ENCODE results near the gene IQUB. TPM values are rescaled to one million over a fixed set of nuclear protein-coding genes. Genes with fewer than 3 reads are reported as not detected.
"Not testable (repeated sequence)": the region's sequence is repeated elsewhere in the genome, so short reads cannot be mapped to it uniquely, and the experiment has no call there.

Gene IQUB
- total RNA-seq, 1 donor from 2014 or later, result 3.2 TPM

DNA sequence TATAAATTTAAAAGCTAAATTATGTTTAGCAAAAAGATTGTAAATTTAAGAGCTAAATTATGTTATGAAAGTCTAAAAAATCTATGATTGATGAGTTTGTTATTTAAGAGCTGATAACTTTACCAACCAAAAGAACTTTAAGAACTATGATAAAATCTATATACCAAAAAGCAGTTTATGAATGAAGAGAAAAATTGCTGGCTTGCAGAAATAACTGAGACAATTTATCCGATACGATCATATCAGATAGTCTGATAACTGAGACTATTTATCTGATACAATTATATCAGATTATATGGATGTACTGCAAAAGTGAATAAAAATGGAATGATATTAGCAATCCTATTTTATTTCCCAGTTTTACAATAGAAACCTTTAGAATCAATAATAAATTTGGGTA lies 50.2 kb downstream of the IQUB start:
- no peak for ATAC-seq
- no peak for DNase-seq
- no peaks in the 10 kb centered on the region for H3K9me3 ChIP-seq
- H3K4me3 ChIP-seq, result no peak overlapping the region
- no peak overlapping the region for H3K27ac ChIP-seq
- no peaks in the 10 kb centered on the region for H3K36me3 ChIP-seq
- no peaks in the 10 kb centered on the region for H3K27me3 ChIP-seq (ENCODE audit: low read depth)
- no peaks in the 10 kb centered on the region for H3K4me1 ChIP-seq
- TF ChIP-seq, protein P1, sequence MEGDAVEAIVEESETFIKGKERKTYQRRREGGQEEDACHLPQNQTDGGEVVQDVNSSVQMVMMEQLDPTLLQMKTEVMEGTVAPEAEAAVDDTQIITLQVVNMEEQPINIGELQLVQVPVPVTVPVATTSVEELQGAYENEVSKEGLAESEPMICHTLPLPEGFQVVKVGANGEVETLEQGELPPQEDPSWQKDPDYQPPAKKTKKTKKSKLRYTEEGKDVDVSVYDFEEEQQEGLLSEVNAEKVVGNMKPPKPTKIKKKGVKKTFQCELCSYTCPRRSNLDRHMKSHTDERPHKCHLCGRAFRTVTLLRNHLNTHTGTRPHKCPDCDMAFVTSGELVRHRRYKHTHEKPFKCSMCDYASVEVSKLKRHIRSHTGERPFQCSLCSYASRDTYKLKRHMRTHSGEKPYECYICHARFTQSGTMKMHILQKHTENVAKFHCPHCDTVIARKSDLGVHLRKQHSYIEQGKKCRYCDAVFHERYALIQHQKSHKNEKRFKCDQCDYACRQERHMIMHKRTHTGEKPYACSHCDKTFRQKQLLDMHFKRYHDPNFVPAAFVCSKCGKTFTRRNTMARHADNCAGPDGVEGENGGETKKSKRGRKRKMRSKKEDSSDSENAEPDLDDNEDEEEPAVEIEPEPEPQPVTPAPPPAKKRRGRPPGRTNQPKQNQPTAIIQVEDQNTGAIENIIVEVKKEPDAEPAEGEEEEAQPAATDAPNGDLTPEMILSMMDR (IDR thresholded peaks at IDR 0.05), result no peak
- intact Hi-C loops (cut with DNase I), result no loop called here

- no peaks in the 10 kb centered on the region for H3K9me3 ChIP-seq
- no peak overlapping the region for H3K27ac ChIP-seq
- no peak overlapping the region for H3K4me3 ChIP-seq
- H3K4me1 ChIP-seq, result no peaks in the 10 kb centered on the region
- no peak for ATAC-seq
- DNase-seq, result no peak
- H3K36me3 ChIP-seq, result no peaks in the 10 kb centered on the region
- TF ChIP-seq, protein P1 (IDR thresholded peaks at IDR 0.05), result no peak
- H3K27me3 ChIP-seq (ENCODE audit: low read depth), result no peaks in the 10 kb centered on the region
- intact Hi-C loops (cut with DNase I), result no loop called here
Observed at GRCh38 chr7:123480107-123480506, 54.3 kb downstream of the IQUB start.

DNA sequence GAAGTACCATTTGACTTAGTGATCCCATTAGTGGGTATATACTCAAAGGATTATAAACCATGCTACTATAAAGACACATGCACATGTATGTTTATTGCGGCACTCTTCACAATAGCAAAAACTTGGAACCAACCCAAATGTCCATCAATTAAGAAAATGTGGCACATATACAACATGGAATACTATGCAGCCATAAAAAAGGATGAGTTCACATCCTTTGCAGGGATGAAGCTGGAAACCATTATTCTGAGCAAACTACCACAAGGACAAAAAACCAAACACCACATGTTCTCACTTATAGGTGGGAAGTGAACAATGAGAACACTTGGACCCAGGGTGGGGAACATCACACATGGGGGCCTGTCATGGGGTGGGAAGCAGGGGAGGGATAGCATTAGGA lies 56.3 kb downstream of the IQUB start:
- H3K4me1 ChIP-seq; H3K27ac ChIP-seq; ATAC-seq; H3K4me3 ChIP-seq; DNase-seq; H3K9me3 ChIP-seq; H3K36me3 ChIP-seq; H3K27me3 ChIP-seq (ENCODE audit: low read depth); intact Hi-C loops (cut with DNase I): not testable (repeated sequence)

- intact Hi-C loops (cut with DNase I), result no loop called here
Observed at GRCh38 chr7:123472750-123473445, 61.5 kb downstream of the IQUB start.

GRCh38 chr7:123472327-123472726 lies 62.1 kb downstream of the IQUB start:
- no peaks in the 10 kb centered on the region for H3K4me1 ChIP-seq
- no peak for ATAC-seq
- DNase-seq, result no peak
- TF ChIP-seq, protein P1 (IDR thresholded peaks at IDR 0.05), result no peak
- H3K27me3 ChIP-seq (ENCODE audit: low read depth), result no peaks in the 10 kb centered on the region
- no peak overlapping the region for H3K4me3 ChIP-seq
- H3K27ac ChIP-seq, result no peak overlapping the region
- H3K36me3 ChIP-seq, result no peaks in the 10 kb centered on the region
- H3K9me3 ChIP-seq, result no peaks in the 10 kb centered on the region
- intact Hi-C loops (cut with DNase I), result no loop called here

More at GRCh38 chr7:123472750-123473445, 61.5 kb downstream of the IQUB start:
- ATAC-seq, result no peak
- no peaks in the 10 kb centered on the region for H3K9me3 ChIP-seq
- TF ChIP-seq, protein P1 (IDR thresholded peaks at IDR 0.05), result no peak
- no peaks in the 10 kb centered on the region for H3K36me3 ChIP-seq
- no peak overlapping the region for H3K4me3 ChIP-seq
- no peak for DNase-seq
- H3K27me3 ChIP-seq (ENCODE audit: low read depth), result no peaks in the 10 kb centered on the region
- H3K4me1 ChIP-seq, result no peaks in the 10 kb centered on the region
- no peak overlapping the region for H3K27ac ChIP-seq

- Histone ChIP-seq H3K4me1 (no peaks in the 10 kb centered on the region), H3K36me3 (no peaks in the 10 kb centered on the region), H3K4me3 (no peak overlapping the region), H3K27me3 (ENCODE audit: low read depth) (no peaks in the 10 kb centered on the region), H3K27ac (no peak overlapping the region), H3K9me3 (no peaks in the 10 kb centered on the region)
- DNase-seq (no peak), ATAC-seq (no peak)
- intact Hi-C loops (cut with DNase I), result no loop called here
- TF ChIP-seq, protein P1 (IDR thresholded peaks at IDR 0.05), result no peak
Observed at GRCh38 chr7:123468303-123468702, 66.1 kb downstream of the IQUB start.
